Loucy (cell line): Measurements from ENCODE around the gene PLCL2.

Experiments
- CTCF ChIP-seq: fragments of 200-600 bp; sonication (generic); conservative IDR thresholded peaks from 2 replicates; pipeline ENCODE4 v1.5.1; 2014; ENCODE audit warnings: mild to moderate bottlenecking, antibody characterized with exemption, low read length
- EZH2phosphoT487 ChIP-seq: fragments of 200-600 bp; IDR thresholded peaks from 2 replicates; pipeline ENCODE4 v1.6.1; 2018; ENCODE audit warnings: antibody characterized with exemption, mild to moderate bottlenecking, moderate library complexity, borderline replicate concordance

GRCh38 chr3:17077606-17078005 is 192.9 kb downstream of the PLCL2 start:
- TF ChIP-seq CTCF (no peak), EZH2phosphoT487 (no peak)
